ENCODE measurements around the gene FAXDC2.
A peak's percentile ranks its signal among the peaks of the same experiment; 100 is the strongest.

FAXDC2 gene

GRCh38 chr5:154780128-154780527 lies 70.3 kb downstream of the FAXDC2 start:
- H3K4me1 ChIP-seq (ENCODE audit: control insufficient read depth, insufficient read depth, low read length) = peaks cover 52% of the 10 kb centered on the region
- H3K36me3 ChIP-seq (ENCODE audit: control insufficient read depth, insufficient read depth, low read length) = peaks cover 3% of the 10 kb centered on the region; the same call in 1 of the 2 replicates
- no peaks in the 10 kb centered on the region for H3K27me3 ChIP-seq (ENCODE audit: control insufficient read depth, insufficient read depth, low read length)
- no peak overlapping the region for H3K9ac ChIP-seq (ENCODE audit: low read length)
- no peak overlapping the region for H3K4me3 ChIP-seq (ENCODE audit: low read depth, low read length)
- H3K27ac ChIP-seq (ENCODE audit: low read depth, low read length) = no peak overlapping the region
- H3K9me3 ChIP-seq (ENCODE audit: control insufficient read depth, insufficient read depth, low read depth, low read length) = no peaks in the 10 kb centered on the region

- H3K27ac ChIP-seq (ENCODE audit: low read depth, low read length) = no peak overlapping the region
- H3K27me3 ChIP-seq (ENCODE audit: control insufficient read depth, insufficient read depth, low read length) = no peaks in the 10 kb centered on the region
- no peak overlapping the region for H3K9ac ChIP-seq (ENCODE audit: low read length)
- H3K36me3 ChIP-seq (ENCODE audit: control insufficient read depth, insufficient read depth, low read length) = peaks cover 3% of the 10 kb centered on the region; the same call in 1 of the 2 replicates
- H3K4me3 ChIP-seq (ENCODE audit: low read depth, low read length) = no peak overlapping the region
- no peaks in the 10 kb centered on the region for H3K9me3 ChIP-seq (ENCODE audit: control insufficient read depth, insufficient read depth, low read depth, low read length)
- peaks cover 52% of the 10 kb centered on the region for H3K4me1 ChIP-seq (ENCODE audit: control insufficient read depth, insufficient read depth, low read length)
Measured at GRCh38 chr5:154779105-154779504, 71.3 kb downstream of the FAXDC2 start.

- Histone ChIP-seq H3K9me3 (ENCODE audit: control insufficient read depth, insufficient read depth, low read depth, low read length) (no peaks in the 10 kb centered on the region), H3K27me3 (ENCODE audit: control insufficient read depth, insufficient read depth, low read length) (no peaks in the 10 kb centered on the region), H3K27ac (ENCODE audit: low read depth, low read length) (no peak overlapping the region), H3K4me1 (ENCODE audit: control insufficient read depth, insufficient read depth, low read length) (peaks cover 52% of the 10 kb centered on the region), H3K4me3 (ENCODE audit: low read depth, low read length) (no peak overlapping the region), H3K36me3 (ENCODE audit: control insufficient read depth, insufficient read depth, low read length) (peaks cover 3% of the 10 kb centered on the region; the same call in 1 of the 2 replicates), H3K9ac (ENCODE audit: low read length) (no peak overlapping the region)
Measured at GRCh38 chr5:154778534-154778933, 71.9 kb downstream of the FAXDC2 start.

- no peak overlapping the region for H3K27ac ChIP-seq (ENCODE audit: low read depth, low read length)
Measured at GRCh38 chr5:154776167-154776566, 74.2 kb downstream of the FAXDC2 start.

GRCh38 chr5:154773326-154773725 lies 77.1 kb downstream of the FAXDC2 start:
- Histone ChIP-seq H3K9me3 (ENCODE audit: control insufficient read depth, insufficient read depth, low read depth, low read length) (no peaks in the 10 kb centered on the region), H3K27ac (ENCODE audit: low read depth, low read length) (no peak overlapping the region), H3K9ac (ENCODE audit: low read length) (peak overlapping the region; percentile 47), H3K27me3 (ENCODE audit: control insufficient read depth, insufficient read depth, low read length) (no peaks in the 10 kb centered on the region), H3K4me3 (ENCODE audit: low read depth, low read length) (no peak overlapping the region), H3K4me1 (ENCODE audit: control insufficient read depth, insufficient read depth, low read length) (peaks cover 71% of the 10 kb centered on the region), H3K36me3 (ENCODE audit: control insufficient read depth, insufficient read depth, low read length) (peaks cover 4% of the 10 kb centered on the region)

More at GRCh38 chr5:154776167-154776566, 74.2 kb downstream of the FAXDC2 start:
- H3K27me3 ChIP-seq (ENCODE audit: control insufficient read depth, insufficient read depth, low read length) = no peaks in the 10 kb centered on the region
- H3K9me3 ChIP-seq (ENCODE audit: control insufficient read depth, insufficient read depth, low read depth, low read length) = no peaks in the 10 kb centered on the region
- peaks cover 6% of the 10 kb centered on the region for H3K36me3 ChIP-seq (ENCODE audit: control insufficient read depth, insufficient read depth, low read length)
- H3K4me1 ChIP-seq (ENCODE audit: control insufficient read depth, insufficient read depth, low read length) = peaks cover 50% of the 10 kb centered on the region
- no peak overlapping the region for H3K4me3 ChIP-seq (ENCODE audit: low read depth, low read length)
- no peak overlapping the region for H3K9ac ChIP-seq (ENCODE audit: low read length)

- Histone ChIP-seq H3K27ac (ENCODE audit: low read depth, low read length) (no peak overlapping the region), H3K36me3 (ENCODE audit: control insufficient read depth, insufficient read depth, low read length) (peaks cover 4% of the 10 kb centered on the region), H3K27me3 (ENCODE audit: control insufficient read depth, insufficient read depth, low read length) (no peaks in the 10 kb centered on the region), H3K4me3 (ENCODE audit: low read depth, low read length) (no peak overlapping the region), H3K9me3 (ENCODE audit: control insufficient read depth, insufficient read depth, low read depth, low read length) (no peaks in the 10 kb centered on the region), H3K9ac (ENCODE audit: low read length) (no peak overlapping the region), H3K4me1 (ENCODE audit: control insufficient read depth, insufficient read depth, low read length) (peaks cover 88% of the 10 kb centered on the region)
Measured at GRCh38 chr5:154771383-154771901, 79.0 kb downstream of the FAXDC2 start.

- Histone ChIP-seq H3K4me1 (ENCODE audit: control insufficient read depth, insufficient read depth, low read length) (peaks cover 89% of the 10 kb centered on the region), H3K27ac (ENCODE audit: low read depth, low read length) (no peak overlapping the region), H3K4me3 (ENCODE audit: low read depth, low read length) (no peak overlapping the region), H3K9me3 (ENCODE audit: control insufficient read depth, insufficient read depth, low read depth, low read length) (no peaks in the 10 kb centered on the region), H3K36me3 (ENCODE audit: control insufficient read depth, insufficient read depth, low read length) (peaks cover 4% of the 10 kb centered on the region), H3K27me3 (ENCODE audit: control insufficient read depth, insufficient read depth, low read length) (no peaks in the 10 kb centered on the region), H3K9ac (ENCODE audit: low read length) (no peak overlapping the region)
Measured at GRCh38 chr5:154770111-154770510, 80.3 kb downstream of the FAXDC2 start.

Data from HUES6 (cell line).